HG03108 (cell line): ENCODE data around the gene RELN.

Experiments used
- ATAC-seq: cut with Tn5 transposase; IDR thresholded peaks from one replicate; pipeline ENCODE4 v1.9.1; 2021; ENCODE audit warnings: moderate library complexity; ENCODE audit not compliant: unreplicated experiment

Gene RELN

GRCh38 chr7:103423467-103424179, 565.8 kb downstream of the RELN start:
- ATAC-seq: no peak
